Panc1 (cell line): Measurements from ENCODE around the gene PLXNA2. TPM values are rescaled to one million over a fixed set of nuclear protein-coding genes. Genes with fewer than 3 reads are reported as not detected.

Experiments used
- ATAC-seq: fragments of 200-7000 bp; cut with Tn5 transposase; 2 replicates; pipeline ENCODE4 v1.9.1; 2020; ENCODE audit warnings: mild to moderate bottlenecking, moderate library complexity
- BruUV-seq: library from RNA; stranded (reverse); fragments of 400-500 nt; replicated peaks from 2 replicates; lab custom pipeline; 2021; lab: Mats Ljungman, UMichigan
- CTCF ChIA-PET: fragments of 300-600 bp; sonication (Branson Sonifier 250); formaldehyde crosslinking; loops from one replicate; lab custom pipeline; 2022; ENCODE audit warnings: antibody characterized with exemption; lab: Charles Lee
- POLR2A ChIA-PET: fragments of 300-600 bp; sonication (Branson Sonifier 250); formaldehyde crosslinking; loops from one replicate; lab custom pipeline; 2022; ENCODE audit warnings: antibody characterized with exemption; lab: Charles Lee
- DNase-seq: peaks from one replicate; pipeline ENCODE4 v3.0.0-alpha.2; 2010; ENCODE audit warnings: low read depth, low spot score
- H3K27ac ChIP-seq: 2 replicates; pipeline ENCODE4 v1.5.1; 2011; ENCODE audit warnings: mild to moderate bottlenecking, low read length, inconsistent platforms
- H3K27me3 ChIP-seq: fragments of 200-500 bp; sonication (Bioruptor generic); 2 replicates; pipeline ENCODE4 v1.6.0; 2014; ENCODE audit warnings: low read length, inconsistent platforms; ENCODE audit not compliant: control insufficient read depth, insufficient read depth
- H3K36me3 ChIP-seq: fragments of 200-500 bp; sonication (Bioruptor generic); 2 replicates; pipeline ENCODE4 v1.5.1; 2014; ENCODE audit warnings: inconsistent platforms, mild to moderate bottlenecking, low read length, moderate library complexity; ENCODE audit not compliant: control insufficient read depth, insufficient read depth
- H3K4me1 ChIP-seq: 2 replicates; pipeline ENCODE4 v1.5.1; 2011; ENCODE audit warnings: inconsistent platforms, mild to moderate bottlenecking, low read length, moderate library complexity; ENCODE audit not compliant: control insufficient read depth, insufficient read depth
- H3K4me3 ChIP-seq, 2 experiments: 2 replicates each; pipeline ENCODE4 v1.5.1; 2011 to 2012; ENCODE audit warnings: low read depth in 2 of 2, low read length in 2 of 2, mild to moderate bottlenecking in 2 of 2, inconsistent platforms in 1 of 2, moderate library complexity in 1 of 2
- H3K9me3 ChIP-seq: fragments of 200-500 bp; sonication (Bioruptor generic); 2 replicates; pipeline ENCODE4 v1.5.1; 2014; ENCODE audit warnings: low read depth, mild to moderate bottlenecking, inconsistent platforms, low read length, moderate library complexity; ENCODE audit not compliant: control insufficient read depth, insufficient read depth
- POLR2AphosphoS5 ChIP-seq: IDR thresholded peaks from 2 replicates; pipeline ENCODE4 v1.6.1; 2012; ENCODE audit warnings: mild to moderate bottlenecking, low read depth, low read length, moderate library complexity
- SIN3A ChIP-seq: IDR thresholded peaks from 2 replicates; pipeline ENCODE4 v1.6.1; 2012; ENCODE audit warnings: low read depth, mild to moderate bottlenecking, low read length, moderate library complexity, borderline replicate concordance; ENCODE audit not compliant: insufficient read depth
- TCF7L2 ChIP-seq: IDR thresholded peaks from 2 replicates; pipeline ENCODE4 v1.6.1; 2011; ENCODE audit warnings: mild to moderate bottlenecking, low read depth, low read length, inconsistent platforms
- in situ Hi-C: cut with HindIII; loops from 2 replicates; pipeline ENCODE4 v1.10.0; 2016; ENCODE audit warnings: low sequenced_read_pairs, low pct_unique_long_range_greater_than_20kb
- intact Hi-C: fragments of 100-400 bp; cut with micrococcal nuclease; formaldehyde crosslinking; loops from one replicate; pipeline ENCODE4 v1.10.0; 2022; ENCODE audit not compliant: unreplicated experiment
- total RNA-seq: library from RNA; stranded (reverse); gene quantifications from one replicate; pipeline ENCODE4 v1.2.1, GENCODE V29; 2021; ENCODE audit not compliant: unreplicated experiment
- TF ChIP-seq, protein P1 (sequence below), 2 experiments: IDR thresholded peaks; 2 replicates each; pipeline ENCODE4 v1.6.1; 2011 to 2012; ENCODE audit warnings: low read depth in 2 of 2, control low read depth in 1 of 2, low read length in 1 of 2, mild to moderate bottlenecking in 1 of 2, moderate library complexity in 1 of 2; ENCODE audit not compliant: insufficient read depth in 1 of 2
- TF ChIP-seq, protein P2 (sequence below): fragments of 450-650 bp; IDR thresholded peaks from 2 replicates; pipeline ENCODE4 v1.5.1; 2017; ENCODE audit warnings: mild to moderate bottlenecking

The PLXNA2 gene
- total RNA-seq, 1 experiment from 2014 or later: 0.98 TPM

DNA sequence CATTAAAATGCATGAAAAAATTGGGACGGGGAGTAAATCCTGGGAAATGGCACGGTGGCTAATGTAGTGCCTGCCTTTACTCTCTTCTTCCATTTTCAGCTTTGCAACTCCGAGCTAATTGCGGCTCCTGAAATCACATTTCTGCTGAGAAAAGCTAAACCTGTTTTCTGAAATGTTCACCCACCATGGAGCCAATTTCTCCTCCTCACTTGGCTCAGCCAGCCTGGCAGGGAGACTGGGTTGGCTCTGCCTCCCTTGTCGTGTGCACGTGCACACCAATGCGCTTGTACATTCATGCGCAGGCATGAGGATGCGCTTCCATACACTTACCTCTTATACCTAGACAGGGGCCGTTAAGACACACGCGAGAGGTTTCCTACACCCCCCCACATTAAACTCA lies 165.4 kb downstream of the PLXNA2 start:
- no peak overlapping the region for H3K27ac ChIP-seq
- ChIA-PET CTCF (interaction anchor here (0.6 kb wide), 1 partner anchor 81 kb away, joined by 3 read pairs; no protein-coding TSS in a partner anchor), POLR2A (no interaction called here)
- H3K4me3 ChIP-seq: no peak overlapping the region
- no peaks in the 10 kb centered on the region for H3K36me3 ChIP-seq
- no peaks in the 10 kb centered on the region for H3K9me3 ChIP-seq
- no peak for TF ChIP-seq POLR2AphosphoS5
- TF ChIP-seq TCF7L2: no peak
- TF ChIP-seq, protein P1, sequence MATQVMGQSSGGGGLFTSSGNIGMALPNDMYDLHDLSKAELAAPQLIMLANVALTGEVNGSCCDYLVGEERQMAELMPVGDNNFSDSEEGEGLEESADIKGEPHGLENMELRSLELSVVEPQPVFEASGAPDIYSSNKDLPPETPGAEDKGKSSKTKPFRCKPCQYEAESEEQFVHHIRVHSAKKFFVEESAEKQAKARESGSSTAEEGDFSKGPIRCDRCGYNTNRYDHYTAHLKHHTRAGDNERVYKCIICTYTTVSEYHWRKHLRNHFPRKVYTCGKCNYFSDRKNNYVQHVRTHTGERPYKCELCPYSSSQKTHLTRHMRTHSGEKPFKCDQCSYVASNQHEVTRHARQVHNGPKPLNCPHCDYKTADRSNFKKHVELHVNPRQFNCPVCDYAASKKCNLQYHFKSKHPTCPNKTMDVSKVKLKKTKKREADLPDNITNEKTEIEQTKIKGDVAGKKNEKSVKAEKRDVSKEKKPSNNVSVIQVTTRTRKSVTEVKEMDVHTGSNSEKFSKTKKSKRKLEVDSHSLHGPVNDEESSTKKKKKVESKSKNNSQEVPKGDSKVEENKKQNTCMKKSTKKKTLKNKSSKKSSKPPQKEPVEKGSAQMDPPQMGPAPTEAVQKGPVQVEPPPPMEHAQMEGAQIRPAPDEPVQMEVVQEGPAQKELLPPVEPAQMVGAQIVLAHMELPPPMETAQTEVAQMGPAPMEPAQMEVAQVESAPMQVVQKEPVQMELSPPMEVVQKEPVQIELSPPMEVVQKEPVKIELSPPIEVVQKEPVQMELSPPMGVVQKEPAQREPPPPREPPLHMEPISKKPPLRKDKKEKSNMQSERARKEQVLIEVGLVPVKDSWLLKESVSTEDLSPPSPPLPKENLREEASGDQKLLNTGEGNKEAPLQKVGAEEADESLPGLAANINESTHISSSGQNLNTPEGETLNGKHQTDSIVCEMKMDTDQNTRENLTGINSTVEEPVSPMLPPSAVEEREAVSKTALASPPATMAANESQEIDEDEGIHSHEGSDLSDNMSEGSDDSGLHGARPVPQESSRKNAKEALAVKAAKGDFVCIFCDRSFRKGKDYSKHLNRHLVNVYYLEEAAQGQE (IDR thresholded peaks at IDR 0.05; ENCODE audit: insufficient read depth in 1 of 2, low read depth in 2 of 2, low read length in 1 of 2): no peak
- no peak for TF ChIP-seq SIN3A
- TF ChIP-seq, protein P2, sequence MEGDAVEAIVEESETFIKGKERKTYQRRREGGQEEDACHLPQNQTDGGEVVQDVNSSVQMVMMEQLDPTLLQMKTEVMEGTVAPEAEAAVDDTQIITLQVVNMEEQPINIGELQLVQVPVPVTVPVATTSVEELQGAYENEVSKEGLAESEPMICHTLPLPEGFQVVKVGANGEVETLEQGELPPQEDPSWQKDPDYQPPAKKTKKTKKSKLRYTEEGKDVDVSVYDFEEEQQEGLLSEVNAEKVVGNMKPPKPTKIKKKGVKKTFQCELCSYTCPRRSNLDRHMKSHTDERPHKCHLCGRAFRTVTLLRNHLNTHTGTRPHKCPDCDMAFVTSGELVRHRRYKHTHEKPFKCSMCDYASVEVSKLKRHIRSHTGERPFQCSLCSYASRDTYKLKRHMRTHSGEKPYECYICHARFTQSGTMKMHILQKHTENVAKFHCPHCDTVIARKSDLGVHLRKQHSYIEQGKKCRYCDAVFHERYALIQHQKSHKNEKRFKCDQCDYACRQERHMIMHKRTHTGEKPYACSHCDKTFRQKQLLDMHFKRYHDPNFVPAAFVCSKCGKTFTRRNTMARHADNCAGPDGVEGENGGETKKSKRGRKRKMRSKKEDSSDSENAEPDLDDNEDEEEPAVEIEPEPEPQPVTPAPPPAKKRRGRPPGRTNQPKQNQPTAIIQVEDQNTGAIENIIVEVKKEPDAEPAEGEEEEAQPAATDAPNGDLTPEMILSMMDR: no peak
- no peak for ATAC-seq
- peaks cover 8% of the 10 kb centered on the region for H3K27me3 ChIP-seq
- intact Hi-C loops (no loop called here), in situ Hi-C loops (no loop called here)
- no peaks in the 10 kb centered on the region for H3K4me1 ChIP-seq
- DNase-seq: no peak
- BruUV-seq: no TSS peak

DNA sequence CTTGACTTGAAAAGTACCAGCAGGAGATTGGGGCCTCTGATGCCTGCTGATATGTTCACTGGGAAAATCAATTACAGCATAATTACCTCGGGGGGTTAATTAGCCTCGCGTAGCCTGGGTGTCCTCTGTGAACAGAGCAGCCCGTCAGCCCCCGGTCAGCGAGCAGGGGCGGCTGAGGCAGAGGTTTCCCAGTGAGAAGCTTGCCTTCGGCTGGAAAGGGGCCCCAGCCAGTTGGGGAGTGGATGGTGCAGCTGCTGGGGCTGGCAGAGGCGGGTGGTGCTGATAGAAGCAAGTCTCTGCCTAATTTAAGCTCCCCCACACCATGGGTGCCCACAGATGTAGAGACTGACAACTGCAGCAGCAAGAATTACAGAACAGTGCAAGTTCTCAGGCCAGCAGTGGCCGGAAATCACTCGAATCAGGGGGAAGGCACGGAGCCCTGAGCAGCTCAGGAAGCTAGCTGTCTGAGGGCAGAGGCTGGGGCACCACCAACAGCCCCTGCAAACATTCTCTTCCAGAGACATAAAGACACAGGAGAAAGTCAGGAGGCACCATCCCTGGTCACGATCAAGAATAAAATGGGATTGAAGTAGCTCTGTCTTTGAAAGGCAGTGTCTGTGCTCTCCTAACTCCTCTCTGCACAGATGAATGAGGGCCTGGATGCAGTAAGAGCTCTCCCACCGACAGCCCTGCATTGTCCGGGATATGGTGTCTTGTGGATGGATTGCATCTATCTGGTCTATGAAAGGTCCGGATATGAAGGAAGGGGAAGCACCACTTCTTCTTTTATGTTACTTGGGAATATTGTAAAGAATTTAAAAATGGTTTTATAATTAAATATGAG lies 166.7 kb downstream of the PLXNA2 start:
- in situ Hi-C loops (no loop called here), intact Hi-C loops (no loop called here)
- Histone ChIP-seq H3K9me3 (no peaks in the 10 kb centered on the region), H3K4me1 (no peaks in the 10 kb centered on the region), H3K4me3 (no peak overlapping the region), H3K27me3 (peaks cover 8% of the 10 kb centered on the region), H3K27ac (no peak overlapping the region), H3K36me3 (no peaks in the 10 kb centered on the region)
- no peak for DNase-seq
- ChIA-PET CTCF (no interaction called here), POLR2A (no interaction called here)
- BruUV-seq: no TSS peak
- no peak for ATAC-seq
- TF ChIP-seq, protein P2: no peak
- TF ChIP-seq SIN3A (no peak), TCF7L2 (no peak), POLR2AphosphoS5 (no peak)
- TF ChIP-seq, protein P1 (IDR thresholded peaks at IDR 0.05; ENCODE audit: insufficient read depth in 1 of 2, low read depth in 2 of 2, low read length in 1 of 2): no peak
